ENCODE data around the gene FTO. TPM values are rescaled to one million over a fixed set of nuclear protein-coding genes. Genes with fewer than 3 reads are reported as not detected.

The FTO gene
- total and polyA plus RNA-seq, 2 donors from 2014 or later: 22.3 to 116 TPM

DNA sequence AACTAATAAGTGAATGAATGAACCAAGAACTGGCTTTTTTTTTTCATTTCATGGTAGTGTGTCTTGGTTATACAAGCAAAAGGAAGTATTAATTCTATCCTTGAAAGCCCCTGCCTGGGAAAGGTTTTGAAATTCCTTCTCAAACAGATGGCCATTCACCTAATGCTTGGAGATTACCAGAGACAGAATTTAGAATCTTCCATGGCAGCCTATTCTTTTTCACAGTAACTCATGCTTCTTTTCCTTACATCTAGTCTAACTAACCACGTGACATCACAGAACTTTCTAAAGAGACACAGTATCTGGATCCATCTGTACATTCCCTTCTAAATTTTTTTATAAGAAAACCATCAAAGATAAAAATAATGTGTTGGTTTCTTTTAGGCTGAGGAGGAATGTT, 151.6 kb downstream of the FTO start:
- TF ChIP-seq, protein P1, sequence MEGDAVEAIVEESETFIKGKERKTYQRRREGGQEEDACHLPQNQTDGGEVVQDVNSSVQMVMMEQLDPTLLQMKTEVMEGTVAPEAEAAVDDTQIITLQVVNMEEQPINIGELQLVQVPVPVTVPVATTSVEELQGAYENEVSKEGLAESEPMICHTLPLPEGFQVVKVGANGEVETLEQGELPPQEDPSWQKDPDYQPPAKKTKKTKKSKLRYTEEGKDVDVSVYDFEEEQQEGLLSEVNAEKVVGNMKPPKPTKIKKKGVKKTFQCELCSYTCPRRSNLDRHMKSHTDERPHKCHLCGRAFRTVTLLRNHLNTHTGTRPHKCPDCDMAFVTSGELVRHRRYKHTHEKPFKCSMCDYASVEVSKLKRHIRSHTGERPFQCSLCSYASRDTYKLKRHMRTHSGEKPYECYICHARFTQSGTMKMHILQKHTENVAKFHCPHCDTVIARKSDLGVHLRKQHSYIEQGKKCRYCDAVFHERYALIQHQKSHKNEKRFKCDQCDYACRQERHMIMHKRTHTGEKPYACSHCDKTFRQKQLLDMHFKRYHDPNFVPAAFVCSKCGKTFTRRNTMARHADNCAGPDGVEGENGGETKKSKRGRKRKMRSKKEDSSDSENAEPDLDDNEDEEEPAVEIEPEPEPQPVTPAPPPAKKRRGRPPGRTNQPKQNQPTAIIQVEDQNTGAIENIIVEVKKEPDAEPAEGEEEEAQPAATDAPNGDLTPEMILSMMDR (IDR thresholded peaks at IDR 0.05; ENCODE audit: borderline replicate concordance, extremely low read depth, insufficient read depth): no peak
- no peak for DNase-seq
- no peak overlapping the region for H3K9ac ChIP-seq (ENCODE audit: low read length in 3 of 3)
- H3K27ac ChIP-seq (ENCODE audit: low read depth in 2 of 2, low read length in 2 of 2): no peak overlapping the region
- intact Hi-C loops (cut with DNase I): no loop called here
- H3K4me1 ChIP-seq (ENCODE audit: control insufficient read depth in 2 of 3, insufficient read depth in 2 of 3, low read depth in 1 of 3, low read length in 3 of 3): no peaks in the 10 kb centered on the region
- peaks cover 0 to 2% (median 0%) of the 10 kb centered on the region in 3 donors for H3K36me3 ChIP-seq (ENCODE audit: control insufficient read depth in 2 of 3, insufficient read depth in 3 of 3, low read length in 3 of 3)
- FAIRE-seq: no peak
- no peak overlapping the region for H3K4me3 ChIP-seq (ENCODE audit: low read length in 3 of 3)
- H3K9me3 ChIP-seq (ENCODE audit: control insufficient read depth in 2 of 3, insufficient read depth in 1 of 3, low read length in 3 of 3): peaks cover 0 to 2% (median 0%) of the 10 kb centered on the region in 3 donors
- H3K27me3 ChIP-seq (ENCODE audit: control insufficient read depth, insufficient read depth, low read length): no peaks in the 10 kb centered on the region

DNA sequence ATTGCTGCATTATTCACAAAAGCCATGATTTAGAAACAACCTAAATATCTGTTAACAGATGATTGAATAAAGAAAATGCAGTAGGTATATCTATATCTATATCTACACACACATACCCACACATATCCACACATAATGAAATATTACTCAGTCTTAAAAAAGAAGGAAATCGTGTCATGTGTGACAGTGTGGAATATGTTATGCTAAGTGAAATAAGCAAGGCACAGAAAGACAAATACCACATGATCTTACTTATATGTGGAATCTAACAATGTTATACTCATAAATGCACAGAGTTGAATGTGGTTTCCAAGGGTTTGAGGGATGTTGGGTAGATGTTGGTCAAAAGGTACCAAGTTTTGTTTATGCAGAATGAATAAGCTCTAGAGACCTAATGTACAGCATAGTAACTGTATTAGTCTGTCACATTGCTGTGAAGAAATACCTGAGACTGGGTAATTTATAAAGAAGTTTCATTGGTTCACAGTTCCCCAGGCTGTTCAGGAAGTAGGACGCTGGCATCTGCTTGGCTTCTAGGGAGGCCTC, 156.1 kb downstream of the FTO start:
- no peak for FAIRE-seq
- no peaks in the 10 kb centered on the region for H3K4me1 ChIP-seq (ENCODE audit: control insufficient read depth in 2 of 3, insufficient read depth in 2 of 3, low read depth in 1 of 3, low read length in 3 of 3)
- TF ChIP-seq, protein P1 (IDR thresholded peaks at IDR 0.05; ENCODE audit: borderline replicate concordance, extremely low read depth, insufficient read depth): no peak
- peaks cover 0 to 2% (median 0%) of the 10 kb centered on the region in 3 donors for H3K9me3 ChIP-seq (ENCODE audit: control insufficient read depth in 2 of 3, insufficient read depth in 1 of 3, low read length in 3 of 3)
- no peaks in the 10 kb centered on the region for H3K27me3 ChIP-seq (ENCODE audit: control insufficient read depth, insufficient read depth, low read length)
- H3K4me3 ChIP-seq (ENCODE audit: low read length in 3 of 3): no peak overlapping the region
- H3K9ac ChIP-seq (ENCODE audit: low read length in 3 of 3): no peak overlapping the region
- H3K36me3 ChIP-seq (ENCODE audit: control insufficient read depth in 2 of 3, insufficient read depth in 3 of 3, low read length in 3 of 3): peaks cover 2 to 5% (median 2%) of the 10 kb centered on the region in 3 donors
- H3K27ac ChIP-seq (ENCODE audit: low read depth in 2 of 2, low read length in 2 of 2): no peak overlapping the region
- intact Hi-C loops (cut with DNase I): no loop called here
- no peak for DNase-seq

DNA sequence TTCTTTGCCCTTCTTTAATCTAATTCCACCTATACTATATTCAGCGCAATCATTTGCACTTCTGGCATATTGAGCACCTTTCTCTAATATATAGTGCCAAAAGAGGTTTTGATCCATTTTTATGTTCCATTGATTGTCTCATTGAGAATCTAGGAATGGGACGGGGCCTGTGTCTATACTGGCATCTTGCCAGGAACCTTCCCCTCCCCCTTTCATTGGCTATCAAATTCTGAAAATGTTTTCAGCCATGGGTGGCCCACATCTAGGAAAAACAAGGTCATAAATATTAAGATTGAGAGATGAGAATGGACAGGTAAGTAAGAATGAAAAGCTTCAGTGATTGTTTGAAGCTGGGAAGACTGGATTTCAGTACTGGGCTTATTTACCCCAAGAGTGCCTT, 159.9 kb downstream of the FTO start:
- intact Hi-C loops (cut with DNase I): no loop called here
- H3K36me3 ChIP-seq (ENCODE audit: control insufficient read depth in 2 of 3, insufficient read depth in 3 of 3, low read length in 3 of 3): peaks cover 2 to 5% (median 2%) of the 10 kb centered on the region in 3 donors
- H3K4me1 ChIP-seq (ENCODE audit: control insufficient read depth in 2 of 3, insufficient read depth in 2 of 3, low read depth in 1 of 3, low read length in 3 of 3): peaks cover 0 to 2% (median 0%) of the 10 kb centered on the region in 3 donors
- DNase-seq (no peak), FAIRE-seq (no peak)
- H3K4me3 ChIP-seq (ENCODE audit: low read length in 3 of 3): no peak overlapping the region
- H3K27ac ChIP-seq (ENCODE audit: low read depth in 2 of 2, low read length in 2 of 2): no peak overlapping the region
- peaks cover 0 to 4% (median 0%) of the 10 kb centered on the region in 3 donors for H3K9me3 ChIP-seq (ENCODE audit: control insufficient read depth in 2 of 3, insufficient read depth in 1 of 3, low read length in 3 of 3)
- H3K27me3 ChIP-seq (ENCODE audit: control insufficient read depth, insufficient read depth, low read length): no peaks in the 10 kb centered on the region
- H3K9ac ChIP-seq (ENCODE audit: low read length in 3 of 3): no peak overlapping the region
- TF ChIP-seq, protein P1 (IDR thresholded peaks at IDR 0.05; ENCODE audit: borderline replicate concordance, extremely low read depth, insufficient read depth): no peak

All from kidney (tissue), 14 donors.